ENCODE results near the gene RPL10. TPM values are rescaled to one million over a fixed set of nuclear protein-coding genes. Genes with fewer than 3 reads are reported as not detected.
"Not testable (repeated sequence)": the region's sequence is repeated elsewhere in the genome, so short reads cannot be mapped to it uniquely, and the experiment has no call there.

Gene RPL10
- total and polyA plus RNA-seq, 4 donors, result 2,479 to 4,258 (median 3,622) TPM

- peak overlapping the region; percentile 70 for H3K4me3 ChIP-seq
- peaks cover 0 to 16% (median 0%) of the 10 kb centered on the region in 5 donors for H3K4me1 ChIP-seq (ENCODE audit: control insufficient read depth in 5 of 5, insufficient read depth in 5 of 5, low read length in 5 of 5)
- H3K9ac ChIP-seq (ENCODE audit: insufficient read depth in 1 of 2, low read length in 2 of 2), result peak overlapping the region; percentile 94 to 98
- no peak for DNase-seq
- peak overlapping the region; percentile 41 to 62 for H3K27ac ChIP-seq (ENCODE audit: low read depth in 1 of 2, low read length in 1 of 2)
- H3K27me3 ChIP-seq (ENCODE audit: control insufficient read depth in 3 of 3, insufficient read depth in 3 of 3, low read length in 2 of 3), result no peaks in the 10 kb centered on the region
- WGBS, 2 donors, result 41 to 60% methylated on average over 13 to 14 of the region's 14 CpGs
- H3K9me3 ChIP-seq (ENCODE audit: control insufficient read depth in 4 of 4, insufficient read depth in 3 of 4, low read length in 3 of 4), result peaks cover 0 to 5% (median 2%) of the 10 kb centered on the region in 4 donors
- ATAC-seq (ENCODE audit: insufficient read depth, low FRiP score), result no peak
- TF ChIP-seq, protein P1, sequence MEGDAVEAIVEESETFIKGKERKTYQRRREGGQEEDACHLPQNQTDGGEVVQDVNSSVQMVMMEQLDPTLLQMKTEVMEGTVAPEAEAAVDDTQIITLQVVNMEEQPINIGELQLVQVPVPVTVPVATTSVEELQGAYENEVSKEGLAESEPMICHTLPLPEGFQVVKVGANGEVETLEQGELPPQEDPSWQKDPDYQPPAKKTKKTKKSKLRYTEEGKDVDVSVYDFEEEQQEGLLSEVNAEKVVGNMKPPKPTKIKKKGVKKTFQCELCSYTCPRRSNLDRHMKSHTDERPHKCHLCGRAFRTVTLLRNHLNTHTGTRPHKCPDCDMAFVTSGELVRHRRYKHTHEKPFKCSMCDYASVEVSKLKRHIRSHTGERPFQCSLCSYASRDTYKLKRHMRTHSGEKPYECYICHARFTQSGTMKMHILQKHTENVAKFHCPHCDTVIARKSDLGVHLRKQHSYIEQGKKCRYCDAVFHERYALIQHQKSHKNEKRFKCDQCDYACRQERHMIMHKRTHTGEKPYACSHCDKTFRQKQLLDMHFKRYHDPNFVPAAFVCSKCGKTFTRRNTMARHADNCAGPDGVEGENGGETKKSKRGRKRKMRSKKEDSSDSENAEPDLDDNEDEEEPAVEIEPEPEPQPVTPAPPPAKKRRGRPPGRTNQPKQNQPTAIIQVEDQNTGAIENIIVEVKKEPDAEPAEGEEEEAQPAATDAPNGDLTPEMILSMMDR (IDR thresholded peaks at IDR 0.05; ENCODE audit: control extremely low read depth, extremely low read depth), result no peak
- peaks cover 4 to 18% (median 13%) of the 10 kb centered on the region in 4 donors for H3K36me3 ChIP-seq (ENCODE audit: control insufficient read depth in 4 of 4, insufficient read depth in 4 of 4, low read length in 4 of 4)
These were observed 1.6 kb downstream of the RPL10 start for GRCh38 chrX:154399527-154400368.

DNA sequence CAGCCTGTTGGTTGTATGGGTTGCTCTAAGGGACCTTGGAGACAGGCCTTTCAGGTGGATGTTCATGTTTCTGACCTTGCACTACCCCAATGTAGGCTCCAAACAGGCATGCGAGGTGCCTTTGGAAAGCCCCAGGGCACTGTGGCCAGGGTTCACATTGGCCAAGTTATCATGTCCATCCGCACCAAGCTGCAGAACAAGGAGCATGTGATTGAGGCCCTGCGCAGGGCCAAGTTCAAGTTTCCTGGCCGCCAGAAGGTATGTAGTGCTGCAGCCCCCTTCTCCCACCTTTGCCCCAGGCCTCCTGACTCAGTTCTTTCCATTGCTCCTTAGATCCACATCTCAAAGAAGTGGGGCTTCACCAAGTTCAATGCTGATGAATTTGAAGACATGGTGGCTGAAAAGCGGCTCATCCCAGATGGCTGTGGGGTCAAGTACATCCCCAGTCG, 2.2 kb downstream of the RPL10 start:
- H3K4me3 ChIP-seq; H3K27ac ChIP-seq (ENCODE audit: low read depth in 1 of 2, low read length in 1 of 2); ATAC-seq (ENCODE audit: insufficient read depth, low FRiP score); H3K9ac ChIP-seq (ENCODE audit: insufficient read depth in 1 of 2, low read length in 2 of 2); H3K27me3 ChIP-seq (ENCODE audit: control insufficient read depth in 3 of 3, insufficient read depth in 3 of 3, low read length in 2 of 3); DNase-seq; H3K9me3 ChIP-seq (ENCODE audit: control insufficient read depth in 4 of 4, insufficient read depth in 3 of 4, low read length in 3 of 4): not testable (repeated sequence)
- Histone ChIP-seq H3K4me1 (ENCODE audit: control insufficient read depth in 5 of 5, insufficient read depth in 5 of 5, low read length in 5 of 5) (peaks cover 0 to 16% (median 0%) of the 10 kb centered on the region in 5 donors), H3K36me3 (ENCODE audit: control insufficient read depth in 4 of 4, insufficient read depth in 4 of 4, low read length in 4 of 4) (peaks cover 4 to 18% (median 13%) of the 10 kb centered on the region in 4 donors)
- 80 to 94% methylated on average over 5 to 6 of the region's 6 CpGs for WGBS, 2 donors

- WGBS, 2 donors, result 54 to 67% methylated on average over 6 of the region's 6 CpGs
- DNase-seq, result no peak
- H3K9me3 ChIP-seq (ENCODE audit: control insufficient read depth in 4 of 4, insufficient read depth in 3 of 4, low read length in 3 of 4), result peaks cover 0 to 5% (median 2%) of the 10 kb centered on the region in 4 donors
- H3K4me3 ChIP-seq, result no peak overlapping the region
- peaks cover 0 to 16% (median 0%) of the 10 kb centered on the region in 5 donors for H3K4me1 ChIP-seq (ENCODE audit: control insufficient read depth in 5 of 5, insufficient read depth in 5 of 5, low read length in 5 of 5)
- no peak for ATAC-seq (ENCODE audit: insufficient read depth, low FRiP score)
- peaks cover 4 to 18% (median 13%) of the 10 kb centered on the region in 4 donors for H3K36me3 ChIP-seq (ENCODE audit: control insufficient read depth in 4 of 4, insufficient read depth in 4 of 4, low read length in 4 of 4)
- TF ChIP-seq, protein P1 (IDR thresholded peaks at IDR 0.05; ENCODE audit: control extremely low read depth, extremely low read depth), result no peak
- H3K27me3 ChIP-seq (ENCODE audit: control insufficient read depth in 3 of 3, insufficient read depth in 3 of 3, low read length in 2 of 3), result no peaks in the 10 kb centered on the region
- H3K27ac ChIP-seq (ENCODE audit: low read depth in 1 of 2, low read length in 1 of 2), result no peak overlapping the region
- no peak overlapping the region for H3K9ac ChIP-seq (ENCODE audit: insufficient read depth in 1 of 2, low read length in 2 of 2)
These were observed 3.0 kb downstream of the RPL10 start for GRCh38 chrX:154401045-154401799.

Data from lung (tissue), 12 donors.